Ishikawa (cell line): ENCODE measurements around the gene NHS.

Experiments used
- CEBPB ChIP-seq: IDR thresholded peaks from 2 replicates; pipeline ENCODE4 v1.6.1; 2012
- EP300 ChIP-seq: IDR thresholded peaks from 2 replicates; pipeline ENCODE4 v1.6.1; 2012; ENCODE audit warnings: borderline replicate concordance
- MAX ChIP-seq: IDR thresholded peaks from 2 replicates; pipeline ENCODE4 v1.6.1; 2012
- RAD21 ChIP-seq: IDR thresholded peaks from 2 replicates; pipeline ENCODE4 v1.6.1; 2012; ENCODE audit warnings: low read depth
- REST ChIP-seq: IDR thresholded peaks from 2 replicates; pipeline ENCODE4 v1.6.1; 2012; ENCODE audit warnings: low read depth, mild to moderate bottlenecking
- TAF1 ChIP-seq: IDR thresholded peaks from 2 replicates; pipeline ENCODE4 v1.6.1; 2012; ENCODE audit warnings: low read depth, mild to moderate bottlenecking

- TF ChIP-seq REST (no peak), MAX (no peak), CEBPB (no peak), TAF1 (no peak), RAD21 (no peak), EP300 (no peak)
Observed at GRCh38 chrX:17359500-17359899, 15.5 kb upstream of the NHS start.
